WTC11 (cell line): Measurements from ENCODE around the gene INSC. TPM values are rescaled to one million over a fixed set of nuclear protein-coding genes. Genes with fewer than 3 reads are reported as not detected.

Experiments used
- ATAC-seq: fragments of 200-7000 bp; cut with Tn5 transposase; 2 replicates; pipeline ENCODE4 v1.10.0; 2021; ENCODE audit warnings: mild to moderate bottlenecking, moderate library complexity
- CTCF ChIA-PET: fragments of 300-600 bp; sonication (Branson Sonifier 250); formaldehyde crosslinking; loops from one replicate; lab custom pipeline; 2021; ENCODE audit warnings: antibody characterized with exemption; lab: Charles Lee
- POLR2A ChIA-PET: fragments of 350-600 bp; sonication (Branson Sonifier 250); formaldehyde crosslinking; loops from one replicate; lab custom pipeline; 2021; ENCODE audit warnings: antibody characterized with exemption; lab: Charles Lee
- DNase-seq: peaks from one replicate; pipeline ENCODE4 v3.0.0; 2021; ENCODE audit warnings: low spot score
- H3K27ac Mint-ChIP-seq: 2 replicates; pipeline ENCODE4 v1.8.0; 2021; ENCODE audit warnings: mixed read lengths
- H3K27me3 Mint-ChIP-seq: 2 replicates; pipeline ENCODE4 v1.8.0; 2021; ENCODE audit warnings: low read depth, mild to moderate bottlenecking, moderate library complexity, mixed read lengths
- H3K36me3 Mint-ChIP-seq: 2 replicates; pipeline ENCODE4 v1.8.0; 2021; ENCODE audit warnings: mixed read lengths
- H3K4me1 Mint-ChIP-seq: 2 replicates; pipeline ENCODE4 v1.8.0; 2022; ENCODE audit warnings: mixed read lengths
- H3K4me3 Mint-ChIP-seq: 2 replicates; pipeline ENCODE4 v1.8.0; 2021; ENCODE audit warnings: mild to moderate bottlenecking, moderate library complexity, mixed read lengths
- H3K9me3 Mint-ChIP-seq: 2 replicates; pipeline ENCODE4 v1.8.0; 2021; ENCODE audit warnings: mixed read lengths
- CREB1 ChIP-seq: sonication (generic); formaldehyde crosslinking; IDR thresholded peaks from 2 replicates; pipeline ENCODE4 v1.8.0; 2023; ENCODE audit warnings: mild to moderate bottlenecking, missing genetic modification reagents
- ESRRA ChIP-seq: sonication (generic); formaldehyde crosslinking; IDR thresholded peaks from 2 replicates; pipeline ENCODE4 v1.8.1; 2022; ENCODE audit warnings: mild to moderate bottlenecking, missing genetic modification reagents, borderline replicate concordance
- GTF2I ChIP-seq: fragments of 250-450 bp; sonication (Bioruptor Pico); conservative IDR thresholded peaks from 2 replicates; pipeline ENCODE4 v1.4.0; 2021; ENCODE audit warnings: mild to moderate bottlenecking
- KAT7 ChIP-seq: sonication (generic); formaldehyde crosslinking; IDR thresholded peaks from 2 replicates; pipeline ENCODE4 v1.8.1; 2023; ENCODE audit warnings: missing genetic modification reagents, mild to moderate bottlenecking, borderline replicate concordance
- NFYB ChIP-seq: sonication (generic); formaldehyde crosslinking; conservative IDR thresholded peaks from 2 replicates; pipeline ENCODE4 v1.8.0; 2022; ENCODE audit warnings: low read depth, missing genetic modification reagents
- RORB ChIP-seq: fragments of 250-450 bp; sonication (Bioruptor Pico); IDR thresholded peaks from 2 replicates; pipeline ENCODE4 v1.9.0; 2021; ENCODE audit warnings: mild to moderate bottlenecking
- ZNF232 ChIP-seq: sonication (generic); formaldehyde crosslinking; IDR thresholded peaks from 2 replicates; pipeline ENCODE4 v1.8.0; 2022; ENCODE audit warnings: mild to moderate bottlenecking, missing genetic modification reagents
- total RNA-seq: library from RNA; stranded (reverse); gene quantifications from 3 replicates; pipeline ENCODE4 v1.2.3, GENCODE V29; 2021
- TF ChIP-seq, protein P1 (sequence below): sonication (generic); formaldehyde crosslinking; IDR thresholded peaks from 2 replicates; pipeline ENCODE4 v1.8.1; 2022; ENCODE audit warnings: low read depth, missing genetic modification reagents, borderline replicate concordance
- TF ChIP-seq, protein P2 (sequence below): fragments of 250-450 bp; sonication (Bioruptor Pico); IDR thresholded peaks from 2 replicates; pipeline ENCODE4 v1.9.0; 2021; ENCODE audit warnings: moderate library complexity, mild to moderate bottlenecking, inconsistent platforms, borderline replicate concordance
- TF ChIP-seq, protein P3 (sequence below): sonication (generic); formaldehyde crosslinking; IDR thresholded peaks from 2 replicates; pipeline ENCODE4 v1.8.1; 2022; ENCODE audit warnings: mild to moderate bottlenecking, missing genetic modification reagents, moderate library complexity, borderline replicate concordance
- TF ChIP-seq, protein P4 (sequence below): fragments of 250-450 bp; sonication (Bioruptor Pico); IDR thresholded peaks from 2 replicates; pipeline ENCODE4 v1.9.0; 2021; ENCODE audit warnings: mild to moderate bottlenecking
- TF ChIP-seq, protein P5 (sequence below): sonication (generic); formaldehyde crosslinking; IDR thresholded peaks from 2 replicates; pipeline ENCODE4 v1.8.1; 2023; ENCODE audit warnings: mild to moderate bottlenecking, missing genetic modification reagents, moderate library complexity
- TF ChIP-seq, protein P6 (sequence below): sonication (generic); formaldehyde crosslinking; IDR thresholded peaks from 2 replicates; pipeline ENCODE4 v1.8.1; 2023; ENCODE audit warnings: mild to moderate bottlenecking, moderate library complexity, missing genetic modification reagents
- TF ChIP-seq, protein P7 (sequence below): sonication (generic); formaldehyde crosslinking; IDR thresholded peaks from 2 replicates; pipeline ENCODE4 v1.8.0; 2022; ENCODE audit warnings: mild to moderate bottlenecking, missing genetic modification reagents
- TF ChIP-seq, protein P8 (sequence below): sonication (generic); formaldehyde crosslinking; IDR thresholded peaks from 2 replicates; pipeline ENCODE4 v1.8.0; 2022; ENCODE audit warnings: mild to moderate bottlenecking, missing genetic modification reagents
- TF ChIP-seq, protein P9 (sequence below): fragments of 250-450 bp; sonication (Bioruptor Pico); IDR thresholded peaks from 2 replicates; pipeline ENCODE4 v1.9.0; 2021; ENCODE audit warnings: mild to moderate bottlenecking

The INSC gene
- total RNA-seq, 1 experiment from 2014 or later = 0.44 TPM

DNA sequence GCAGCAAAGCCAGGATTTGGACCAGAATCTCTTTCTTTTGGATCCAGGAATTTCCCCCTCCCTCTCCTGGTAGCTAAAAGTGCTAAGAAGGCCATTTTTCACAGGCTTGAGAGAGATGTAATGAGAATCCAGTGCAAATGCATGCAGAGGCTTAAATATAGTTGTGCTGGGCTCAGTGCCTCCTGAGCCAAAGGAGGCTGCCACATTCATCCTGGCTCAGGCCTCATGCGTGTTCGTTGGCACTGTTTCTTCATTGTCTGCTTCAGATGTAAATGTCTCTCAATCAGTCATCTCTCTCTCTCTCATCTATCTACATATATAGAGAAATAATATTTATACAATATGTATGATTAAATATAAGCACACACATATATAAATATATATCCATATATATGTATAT lies 83.6 kb downstream of the INSC start:
- H3K27me3 Mint-ChIP-seq = no peaks in the 10 kb centered on the region; the same call in 1 of the 2 replicates
- TF ChIP-seq NFYB (no peak), ZNF232 (CRISPR knock-in tag) (no peak), GTF2I (no peak), RORB (CRISPR knock-in tag) (no peak), KAT7 (CRISPR knock-in tag) (no peak), CREB1 (CRISPR knock-in tag) (no peak), ESRRA (no peak)
- TF ChIP-seq, protein P1, sequence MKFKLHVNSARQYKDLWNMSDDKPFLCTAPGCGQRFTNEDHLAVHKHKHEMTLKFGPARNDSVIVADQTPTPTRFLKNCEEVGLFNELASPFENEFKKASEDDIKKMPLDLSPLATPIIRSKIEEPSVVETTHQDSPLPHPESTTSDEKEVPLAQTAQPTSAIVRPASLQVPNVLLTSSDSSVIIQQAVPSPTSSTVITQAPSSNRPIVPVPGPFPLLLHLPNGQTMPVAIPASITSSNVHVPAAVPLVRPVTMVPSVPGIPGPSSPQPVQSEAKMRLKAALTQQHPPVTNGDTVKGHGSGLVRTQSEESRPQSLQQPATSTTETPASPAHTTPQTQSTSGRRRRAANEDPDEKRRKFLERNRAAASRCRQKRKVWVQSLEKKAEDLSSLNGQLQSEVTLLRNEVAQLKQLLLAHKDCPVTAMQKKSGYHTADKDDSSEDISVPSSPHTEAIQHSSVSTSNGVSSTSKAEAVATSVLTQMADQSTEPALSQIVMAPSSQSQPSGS (CRISPR knock-in tag) = no peak
- TF ChIP-seq, protein P2, sequence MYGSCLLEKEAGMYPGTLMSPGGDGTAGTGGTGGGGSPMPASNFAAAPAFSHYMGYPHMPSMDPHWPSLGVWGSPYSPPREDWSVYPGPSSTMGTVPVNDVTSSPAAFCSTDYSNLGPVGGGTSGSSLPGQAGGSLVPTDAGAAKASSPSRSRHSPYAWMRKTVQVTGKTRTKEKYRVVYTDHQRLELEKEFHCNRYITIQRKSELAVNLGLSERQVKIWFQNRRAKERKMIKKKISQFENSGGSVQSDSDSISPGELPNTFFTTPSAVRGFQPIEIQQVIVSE = no peak
- TF ChIP-seq, protein P3, sequence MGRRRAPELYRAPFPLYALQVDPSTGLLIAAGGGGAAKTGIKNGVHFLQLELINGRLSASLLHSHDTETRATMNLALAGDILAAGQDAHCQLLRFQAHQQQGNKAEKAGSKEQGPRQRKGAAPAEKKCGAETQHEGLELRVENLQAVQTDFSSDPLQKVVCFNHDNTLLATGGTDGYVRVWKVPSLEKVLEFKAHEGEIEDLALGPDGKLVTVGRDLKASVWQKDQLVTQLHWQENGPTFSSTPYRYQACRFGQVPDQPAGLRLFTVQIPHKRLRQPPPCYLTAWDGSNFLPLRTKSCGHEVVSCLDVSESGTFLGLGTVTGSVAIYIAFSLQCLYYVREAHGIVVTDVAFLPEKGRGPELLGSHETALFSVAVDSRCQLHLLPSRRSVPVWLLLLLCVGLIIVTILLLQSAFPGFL (CRISPR knock-in tag) = no peak
- TF ChIP-seq, protein P4, sequence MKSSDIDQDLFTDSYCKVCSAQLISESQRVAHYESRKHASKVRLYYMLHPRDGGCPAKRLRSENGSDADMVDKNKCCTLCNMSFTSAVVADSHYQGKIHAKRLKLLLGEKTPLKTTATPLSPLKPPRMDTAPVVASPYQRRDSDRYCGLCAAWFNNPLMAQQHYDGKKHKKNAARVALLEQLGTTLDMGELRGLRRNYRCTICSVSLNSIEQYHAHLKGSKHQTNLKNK (CRISPR knock-in tag) = no peak
- TF ChIP-seq, protein P5, sequence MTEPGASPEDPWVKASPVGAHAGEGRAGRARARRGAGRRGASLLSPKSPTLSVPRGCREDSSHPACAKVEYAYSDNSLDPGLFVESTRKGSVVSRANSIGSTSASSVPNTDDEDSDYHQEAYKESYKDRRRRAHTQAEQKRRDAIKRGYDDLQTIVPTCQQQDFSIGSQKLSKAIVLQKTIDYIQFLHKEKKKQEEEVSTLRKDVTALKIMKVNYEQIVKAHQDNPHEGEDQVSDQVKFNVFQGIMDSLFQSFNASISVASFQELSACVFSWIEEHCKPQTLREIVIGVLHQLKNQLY (CRISPR knock-in tag) = no peak
- TF ChIP-seq, protein P6, sequence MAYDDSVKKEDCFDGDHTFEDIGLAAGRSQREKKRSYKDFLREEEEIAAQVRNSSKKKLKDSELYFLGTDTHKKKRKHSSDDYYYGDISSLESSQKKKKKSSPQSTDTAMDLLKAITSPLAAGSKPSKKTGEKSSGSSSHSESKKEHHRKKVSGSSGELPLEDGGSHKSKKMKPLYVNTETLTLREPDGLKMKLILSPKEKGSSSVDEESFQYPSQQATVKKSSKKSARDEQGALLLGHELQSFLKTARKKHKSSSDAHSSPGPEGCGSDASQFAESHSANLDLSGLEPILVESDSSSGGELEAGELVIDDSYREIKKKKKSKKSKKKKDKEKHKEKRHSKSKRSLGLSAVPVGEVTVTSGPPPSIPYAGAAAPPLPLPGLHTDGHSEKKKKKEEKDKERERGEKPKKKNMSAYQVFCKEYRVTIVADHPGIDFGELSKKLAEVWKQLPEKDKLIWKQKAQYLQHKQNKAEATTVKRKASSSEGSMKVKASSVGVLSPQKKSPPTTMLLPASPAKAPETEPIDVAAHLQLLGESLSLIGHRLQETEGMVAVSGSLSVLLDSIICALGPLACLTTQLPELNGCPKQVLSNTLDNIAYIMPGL (CRISPR knock-in tag) = no peak
- TF ChIP-seq, protein P7, sequence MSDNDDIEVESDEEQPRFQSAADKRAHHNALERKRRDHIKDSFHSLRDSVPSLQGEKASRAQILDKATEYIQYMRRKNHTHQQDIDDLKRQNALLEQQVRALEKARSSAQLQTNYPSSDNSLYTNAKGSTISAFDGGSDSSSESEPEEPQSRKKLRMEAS (CRISPR knock-in tag) = no peak
- TF ChIP-seq, protein P8, sequence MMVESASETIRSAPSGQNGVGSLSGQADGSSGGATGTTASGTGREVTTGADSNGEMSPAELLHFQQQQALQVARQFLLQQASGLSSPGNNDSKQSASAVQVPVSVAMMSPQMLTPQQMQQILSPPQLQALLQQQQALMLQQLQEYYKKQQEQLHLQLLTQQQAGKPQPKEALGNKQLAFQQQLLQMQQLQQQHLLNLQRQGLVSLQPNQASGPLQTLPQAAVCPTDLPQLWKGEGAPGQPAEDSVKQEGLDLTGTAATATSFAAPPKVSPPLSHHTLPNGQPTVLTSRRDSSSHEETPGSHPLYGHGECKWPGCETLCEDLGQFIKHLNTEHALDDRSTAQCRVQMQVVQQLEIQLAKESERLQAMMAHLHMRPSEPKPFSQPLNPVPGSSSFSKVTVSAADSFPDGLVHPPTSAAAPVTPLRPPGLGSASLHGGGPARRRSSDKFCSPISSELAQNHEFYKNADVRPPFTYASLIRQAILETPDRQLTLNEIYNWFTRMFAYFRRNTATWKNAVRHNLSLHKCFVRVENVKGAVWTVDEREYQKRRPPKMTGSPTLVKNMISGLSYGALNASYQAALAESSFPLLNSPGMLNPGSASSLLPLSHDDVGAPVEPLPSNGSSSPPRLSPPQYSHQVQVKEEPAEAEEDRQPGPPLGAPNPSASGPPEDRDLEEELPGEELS = no peak
- TF ChIP-seq, protein P9, sequence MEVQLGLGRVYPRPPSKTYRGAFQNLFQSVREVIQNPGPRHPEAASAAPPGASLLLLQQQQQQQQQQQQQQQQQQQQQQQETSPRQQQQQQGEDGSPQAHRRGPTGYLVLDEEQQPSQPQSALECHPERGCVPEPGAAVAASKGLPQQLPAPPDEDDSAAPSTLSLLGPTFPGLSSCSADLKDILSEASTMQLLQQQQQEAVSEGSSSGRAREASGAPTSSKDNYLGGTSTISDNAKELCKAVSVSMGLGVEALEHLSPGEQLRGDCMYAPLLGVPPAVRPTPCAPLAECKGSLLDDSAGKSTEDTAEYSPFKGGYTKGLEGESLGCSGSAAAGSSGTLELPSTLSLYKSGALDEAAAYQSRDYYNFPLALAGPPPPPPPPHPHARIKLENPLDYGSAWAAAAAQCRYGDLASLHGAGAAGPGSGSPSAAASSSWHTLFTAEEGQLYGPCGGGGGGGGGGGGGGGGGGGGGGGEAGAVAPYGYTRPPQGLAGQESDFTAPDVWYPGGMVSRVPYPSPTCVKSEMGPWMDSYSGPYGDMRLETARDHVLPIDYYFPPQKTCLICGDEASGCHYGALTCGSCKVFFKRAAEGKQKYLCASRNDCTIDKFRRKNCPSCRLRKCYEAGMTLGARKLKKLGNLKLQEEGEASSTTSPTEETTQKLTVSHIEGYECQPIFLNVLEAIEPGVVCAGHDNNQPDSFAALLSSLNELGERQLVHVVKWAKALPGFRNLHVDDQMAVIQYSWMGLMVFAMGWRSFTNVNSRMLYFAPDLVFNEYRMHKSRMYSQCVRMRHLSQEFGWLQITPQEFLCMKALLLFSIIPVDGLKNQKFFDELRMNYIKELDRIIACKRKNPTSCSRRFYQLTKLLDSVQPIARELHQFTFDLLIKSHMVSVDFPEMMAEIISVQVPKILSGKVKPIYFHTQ (CRISPR knock-in tag) = no peak
- no peaks in the 10 kb centered on the region for H3K9me3 Mint-ChIP-seq
- ChIA-PET POLR2A (no interaction called here), CTCF (interaction anchor here (1.5 kb wide), 1 partner anchor 97 kb away, joined by 4 read pairs; no protein-coding TSS in a partner anchor)
- no peaks in the 10 kb centered on the region for H3K36me3 Mint-ChIP-seq
- no peak for DNase-seq
- no peak for ATAC-seq
- H3K27ac Mint-ChIP-seq = no peak overlapping the region
- no peaks in the 10 kb centered on the region for H3K4me1 Mint-ChIP-seq
- no peak overlapping the region for H3K4me3 Mint-ChIP-seq
